PC-3 (cell line): ENCODE results near the gene LIN37.

ENCODE experiments used
- EZH2 ChIP-seq: fragments of 300-600 bp; sonication (generic); IDR thresholded peaks from one replicate; pipeline ENCODE4 v1.6.1; 2017; ENCODE audit warnings: antibody characterized with exemption, mild to moderate bottlenecking, low read length; ENCODE audit not compliant: unreplicated experiment
- EZH2phosphoT487 ChIP-seq: fragments of 300-600 bp; sonication (generic); IDR thresholded peaks from 2 replicates; pipeline ENCODE4 v1.6.1; 2018; ENCODE audit warnings: mild to moderate bottlenecking, antibody characterized with exemption, low read length, borderline replicate concordance
- TF ChIP-seq, protein P1 (sequence below): fragments of 300-600 bp; sonication (generic); conservative IDR thresholded peaks from 2 replicates; pipeline ENCODE4 v1.5.1; 2017; ENCODE audit warnings: antibody characterized with exemption, low read depth, mild to moderate bottlenecking, low read length

DNA sequence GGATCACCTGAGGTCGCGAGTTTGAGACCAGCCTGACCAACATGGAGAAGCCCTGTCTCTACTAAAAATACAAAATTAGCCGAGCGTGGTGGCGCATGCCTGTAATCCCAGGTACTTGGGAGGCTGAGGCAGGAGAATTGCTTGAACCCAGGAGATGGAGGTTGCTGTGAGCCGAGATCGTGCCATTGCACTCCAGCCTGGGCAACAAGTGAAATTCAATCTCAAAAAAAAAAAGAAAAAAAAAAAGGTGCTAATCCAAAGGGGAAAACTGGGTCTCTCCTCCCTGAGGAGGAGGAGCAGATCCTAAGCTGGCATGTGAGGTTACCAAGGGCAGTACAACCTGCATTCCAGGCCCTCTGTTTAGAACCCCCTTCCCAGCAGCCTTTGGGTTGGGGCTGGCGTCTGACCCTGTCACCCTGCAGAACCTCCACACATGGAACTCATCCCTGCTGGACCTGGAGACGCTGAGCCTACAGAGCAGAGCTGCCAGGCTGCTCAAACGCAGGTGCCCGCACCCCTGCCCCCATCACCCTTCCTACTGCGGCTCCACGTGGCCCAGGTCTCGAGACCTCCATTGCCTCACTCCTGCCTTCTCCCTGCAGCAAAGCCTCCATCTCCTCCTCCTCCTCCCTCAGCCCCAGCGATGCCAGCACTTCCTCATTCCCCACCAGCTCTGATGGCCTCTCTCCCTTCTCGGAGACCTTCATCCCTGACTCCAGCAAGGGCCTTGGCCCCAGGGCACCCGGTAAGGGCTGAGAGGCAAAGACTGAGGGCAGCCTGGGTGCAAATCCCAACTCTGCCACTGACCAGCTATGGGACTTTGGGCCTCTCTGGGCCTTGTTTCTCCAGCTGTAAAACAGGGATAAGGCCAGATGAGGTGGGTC is 16.3 kb downstream of the LIN37 start:
- TF ChIP-seq, protein P1, sequence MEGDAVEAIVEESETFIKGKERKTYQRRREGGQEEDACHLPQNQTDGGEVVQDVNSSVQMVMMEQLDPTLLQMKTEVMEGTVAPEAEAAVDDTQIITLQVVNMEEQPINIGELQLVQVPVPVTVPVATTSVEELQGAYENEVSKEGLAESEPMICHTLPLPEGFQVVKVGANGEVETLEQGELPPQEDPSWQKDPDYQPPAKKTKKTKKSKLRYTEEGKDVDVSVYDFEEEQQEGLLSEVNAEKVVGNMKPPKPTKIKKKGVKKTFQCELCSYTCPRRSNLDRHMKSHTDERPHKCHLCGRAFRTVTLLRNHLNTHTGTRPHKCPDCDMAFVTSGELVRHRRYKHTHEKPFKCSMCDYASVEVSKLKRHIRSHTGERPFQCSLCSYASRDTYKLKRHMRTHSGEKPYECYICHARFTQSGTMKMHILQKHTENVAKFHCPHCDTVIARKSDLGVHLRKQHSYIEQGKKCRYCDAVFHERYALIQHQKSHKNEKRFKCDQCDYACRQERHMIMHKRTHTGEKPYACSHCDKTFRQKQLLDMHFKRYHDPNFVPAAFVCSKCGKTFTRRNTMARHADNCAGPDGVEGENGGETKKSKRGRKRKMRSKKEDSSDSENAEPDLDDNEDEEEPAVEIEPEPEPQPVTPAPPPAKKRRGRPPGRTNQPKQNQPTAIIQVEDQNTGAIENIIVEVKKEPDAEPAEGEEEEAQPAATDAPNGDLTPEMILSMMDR = no peak
- TF ChIP-seq EZH2phosphoT487 (no peak), EZH2 (no peak)
